Stimulated activated naive CD8-positive, alpha-beta T cell treated with anti-CD3 and anti-CD28 coated beads, Interleukin-15, Interleukin-2, amounts not matched to agents 100 ng/mL and 50 ng/mL, for 24 hours (primary cell): ENCODE data around the gene TRIM4.
A peak's percentile ranks its signal among the peaks of the same experiment; 100 is the strongest.
"Not testable (repeated sequence)": the region's sequence is repeated elsewhere in the genome, so short reads cannot be mapped to it uniquely, and the experiment has no call there.

ENCODE experiments used
- H3K27ac Mint-ChIP-seq: one replicate; pipeline ENCODE4 v1.8.0; 2021; ENCODE audit warnings: mild to moderate bottlenecking, mixed read lengths
- H3K27me3 Mint-ChIP-seq: one replicate; pipeline ENCODE4 v1.8.0; 2021; ENCODE audit warnings: mixed read lengths
- H3K36me3 Mint-ChIP-seq: one replicate; pipeline ENCODE4 v1.8.0; 2021; ENCODE audit warnings: low read depth, mixed read lengths
- H3K4me1 Mint-ChIP-seq: one replicate; pipeline ENCODE4 v1.8.0; 2021; ENCODE audit warnings: low read depth, mixed read lengths
- H3K4me3 Mint-ChIP-seq: one replicate; pipeline ENCODE4 v1.8.0; 2021; ENCODE audit warnings: mild to moderate bottlenecking, mixed read lengths
- H3K9me3 Mint-ChIP-seq: one replicate; pipeline ENCODE4 v1.8.0; 2021; ENCODE audit warnings: mixed read lengths

TRIM4 gene, protein sequence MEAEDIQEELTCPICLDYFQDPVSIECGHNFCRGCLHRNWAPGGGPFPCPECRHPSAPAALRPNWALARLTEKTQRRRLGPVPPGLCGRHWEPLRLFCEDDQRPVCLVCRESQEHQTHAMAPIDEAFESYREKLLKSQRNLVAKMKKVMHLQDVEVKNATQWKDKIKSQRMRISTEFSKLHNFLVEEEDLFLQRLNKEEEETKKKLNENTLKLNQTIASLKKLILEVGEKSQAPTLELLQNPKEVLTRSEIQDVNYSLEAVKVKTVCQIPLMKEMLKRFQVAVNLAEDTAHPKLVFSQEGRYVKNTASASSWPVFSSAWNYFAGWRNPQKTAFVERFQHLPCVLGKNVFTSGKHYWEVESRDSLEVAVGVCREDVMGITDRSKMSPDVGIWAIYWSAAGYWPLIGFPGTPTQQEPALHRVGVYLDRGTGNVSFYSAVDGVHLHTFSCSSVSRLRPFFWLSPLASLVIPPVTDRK

DNA sequence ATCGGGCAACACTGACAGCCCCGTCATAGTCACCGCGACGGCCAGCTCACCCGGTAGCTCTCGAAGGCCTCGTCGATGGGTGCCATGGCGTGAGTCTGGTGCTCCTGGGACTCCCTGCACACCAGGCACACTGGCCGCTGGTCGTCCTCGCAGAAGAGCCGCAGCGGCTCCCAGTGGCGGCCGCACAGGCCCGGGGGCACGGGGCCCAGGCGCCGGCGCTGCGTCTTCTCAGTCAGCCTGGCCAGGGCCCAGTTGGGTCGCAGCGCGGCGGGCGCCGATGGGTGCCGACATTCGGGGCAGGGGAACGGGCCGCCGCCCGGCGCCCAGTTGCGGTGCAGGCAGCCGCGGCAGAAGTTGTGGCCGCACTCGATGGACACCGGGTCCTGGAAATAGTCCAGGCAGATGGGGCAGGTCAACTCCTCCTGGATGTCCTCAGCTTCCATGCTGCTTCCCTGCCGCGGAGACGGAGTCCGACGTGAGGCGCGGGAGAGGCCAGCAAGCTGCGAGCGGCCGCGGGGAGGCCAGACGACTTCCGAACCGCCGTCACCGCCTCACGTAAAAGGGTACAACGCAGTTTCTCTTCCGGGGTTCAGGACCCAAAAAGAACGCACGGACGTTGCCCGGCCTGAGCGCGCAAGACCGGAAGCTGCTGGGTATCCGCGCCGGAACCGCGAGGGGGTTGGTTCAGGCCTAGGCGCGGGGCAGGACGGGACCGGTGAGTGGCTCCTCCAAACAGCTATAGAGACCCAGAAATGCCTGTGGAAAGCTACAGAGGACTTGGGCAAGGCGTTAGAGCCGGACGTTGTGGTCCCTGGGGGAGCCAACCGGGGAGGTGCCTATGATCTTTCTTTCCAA lies at the start of gene TRIM4:
TSS of gene TRIM4 (minus strand) at position 572 of the 855 bp plus-strand sequence. CDS start at position 443, 129 bp downstream.
- peak within 1 kb of the TSS; percentile 94 for H3K4me3 Mint-ChIP-seq
- peak within 1 kb of the TSS; percentile 96 for H3K27ac Mint-ChIP-seq
- H3K9me3 Mint-ChIP-seq: no peaks in the 10 kb centered on the region
- peaks cover 50% of the 10 kb centered on the region for H3K4me1 Mint-ChIP-seq
- peaks cover 31% of the 10 kb centered on the region for H3K36me3 Mint-ChIP-seq
- no peaks in the 10 kb centered on the region for H3K27me3 Mint-ChIP-seq

DNA sequence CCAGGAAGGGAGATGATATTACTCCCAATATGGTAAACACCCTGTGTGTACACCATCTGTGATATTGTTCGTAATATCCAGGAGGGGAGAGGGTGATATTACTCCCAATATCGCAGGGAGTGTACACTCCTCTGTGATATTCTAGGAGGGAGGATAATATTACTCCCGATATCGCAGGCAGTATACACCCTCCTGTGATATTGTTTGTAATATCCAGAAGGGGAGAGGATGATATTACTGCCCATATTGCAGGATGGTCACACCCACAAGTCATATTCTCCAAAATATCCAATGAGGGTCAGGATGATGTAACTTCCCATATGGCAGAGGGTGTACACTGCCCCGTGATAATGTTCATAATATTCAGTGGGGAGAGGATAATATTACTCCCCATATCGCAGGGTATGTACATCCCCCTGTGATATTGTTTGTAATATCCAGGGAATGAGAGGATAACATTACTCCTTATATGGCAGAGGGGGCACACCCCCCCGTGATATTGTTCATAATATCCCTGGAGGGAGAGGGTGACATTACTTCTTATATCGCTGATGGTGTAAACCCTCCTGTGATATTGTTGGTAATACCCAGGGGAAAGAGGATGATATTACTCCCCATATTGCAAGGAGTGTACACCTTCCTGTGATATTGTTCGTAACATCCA lies 39.4 kb upstream of the TRIM4 start:
- peaks cover 5% of the 10 kb centered on the region for H3K4me1 Mint-ChIP-seq
- H3K9me3 Mint-ChIP-seq: no peaks in the 10 kb centered on the region
- H3K4me3 Mint-ChIP-seq: no peak overlapping the region
- no peak overlapping the region for H3K27ac Mint-ChIP-seq
- H3K27me3 Mint-ChIP-seq: peaks cover 39% of the 10 kb centered on the region
- no peaks in the 10 kb centered on the region for H3K36me3 Mint-ChIP-seq

DNA sequence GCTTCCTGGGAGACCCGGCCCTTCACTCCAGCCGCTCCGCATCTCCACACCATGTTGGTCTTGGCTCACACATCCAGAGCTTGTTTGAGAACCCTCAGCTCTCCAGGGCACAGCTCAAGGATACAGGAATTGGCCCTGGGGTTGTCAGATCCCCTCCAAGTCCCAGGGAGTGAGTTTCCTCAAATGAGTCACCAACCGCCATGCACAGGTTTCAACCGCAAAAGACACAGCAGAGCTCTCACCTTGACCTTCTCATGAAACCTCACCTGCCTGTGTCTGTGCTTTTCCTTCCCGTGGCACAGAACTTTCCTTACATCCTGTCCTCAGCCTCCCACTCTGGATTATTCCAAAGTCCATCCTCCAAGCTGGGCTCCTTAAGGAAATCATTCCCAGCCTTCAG lies 35.9 kb upstream of the TRIM4 start:
- Mint-ChIP-seq H3K27ac (no peak overlapping the region), H3K4me3 (no peak overlapping the region), H3K27me3 (peaks cover 17% of the 10 kb centered on the region), H3K36me3 (no peaks in the 10 kb centered on the region), H3K4me1 (peaks cover 5% of the 10 kb centered on the region), H3K9me3 (peaks cover 6% of the 10 kb centered on the region)

DNA sequence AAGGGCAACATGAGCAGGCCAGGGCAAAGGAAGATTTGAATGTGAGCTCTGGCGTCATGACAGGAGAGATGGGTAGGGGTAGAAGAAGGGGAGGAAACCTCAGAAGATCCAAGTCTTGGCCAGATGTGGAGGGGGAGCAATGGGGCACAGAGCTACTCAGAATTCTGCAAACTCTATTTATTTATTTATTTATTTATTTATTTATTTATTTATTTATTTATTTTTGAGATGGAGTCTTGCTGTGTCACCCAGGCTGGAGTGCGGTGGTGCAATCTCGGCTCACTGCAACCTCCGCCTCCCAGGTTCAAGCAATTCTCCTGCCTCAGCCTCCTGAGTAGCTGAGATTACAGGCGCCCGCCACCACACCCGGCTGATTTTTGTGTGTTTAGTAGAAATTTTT lies 35.3 kb upstream of the TRIM4 start:
- H3K4me3 Mint-ChIP-seq, H3K27ac Mint-ChIP-seq, H3K36me3 Mint-ChIP-seq, H3K4me1 Mint-ChIP-seq, H3K9me3 Mint-ChIP-seq: not testable (repeated sequence)
- peaks cover 21% of the 10 kb centered on the region for H3K27me3 Mint-ChIP-seq

DNA sequence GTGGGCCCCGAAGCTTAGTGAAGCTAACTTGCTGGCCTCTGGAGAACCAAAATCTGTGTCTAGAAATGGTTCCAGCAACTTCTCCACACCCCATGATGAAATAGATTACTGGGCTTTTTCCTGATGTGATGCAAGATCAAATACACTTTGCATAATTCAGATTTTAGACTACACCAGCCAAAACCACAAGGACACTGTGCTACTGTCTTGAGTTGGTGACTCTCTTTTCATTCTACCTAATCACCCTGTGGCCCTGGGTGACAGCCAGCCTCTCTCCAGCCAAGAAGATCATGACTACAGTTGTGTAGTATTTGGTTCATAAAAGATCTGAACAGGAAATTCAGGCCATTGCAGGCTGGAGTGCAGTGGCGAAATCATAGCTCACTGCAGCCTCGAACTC lies 34.3 kb upstream of the TRIM4 start:
- Mint-ChIP-seq H3K27me3 (peaks cover 15% of the 10 kb centered on the region), H3K27ac (peak overlapping the region; percentile 48), H3K4me1 (peaks cover 5% of the 10 kb centered on the region), H3K9me3 (peaks cover 6% of the 10 kb centered on the region), H3K4me3 (no peak overlapping the region), H3K36me3 (no peaks in the 10 kb centered on the region)

DNA sequence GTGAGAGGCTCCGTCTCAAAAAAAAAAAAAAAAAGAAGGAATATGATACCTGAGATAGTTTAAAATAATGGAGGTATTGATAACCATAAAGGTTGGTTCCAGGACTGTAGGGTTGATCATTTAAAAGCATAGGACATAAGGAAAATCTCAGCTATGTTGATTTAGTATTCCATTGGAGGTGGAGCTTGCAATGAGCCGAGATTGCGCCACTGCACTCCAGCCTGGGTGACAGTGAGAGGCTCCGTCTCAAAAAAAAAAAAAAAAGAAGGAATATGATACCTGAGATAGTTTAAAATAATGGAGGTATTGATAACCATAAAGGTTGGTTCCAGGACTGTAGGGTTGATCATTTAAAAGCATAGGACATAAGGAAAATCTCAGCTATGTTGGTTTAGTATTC lies 33.3 kb upstream of the TRIM4 start:
- not testable (repeated sequence) for H3K4me3 Mint-ChIP-seq, H3K9me3 Mint-ChIP-seq, H3K4me1 Mint-ChIP-seq, H3K27ac Mint-ChIP-seq, H3K36me3 Mint-ChIP-seq
- H3K27me3 Mint-ChIP-seq: peaks cover 15% of the 10 kb centered on the region

DNA sequence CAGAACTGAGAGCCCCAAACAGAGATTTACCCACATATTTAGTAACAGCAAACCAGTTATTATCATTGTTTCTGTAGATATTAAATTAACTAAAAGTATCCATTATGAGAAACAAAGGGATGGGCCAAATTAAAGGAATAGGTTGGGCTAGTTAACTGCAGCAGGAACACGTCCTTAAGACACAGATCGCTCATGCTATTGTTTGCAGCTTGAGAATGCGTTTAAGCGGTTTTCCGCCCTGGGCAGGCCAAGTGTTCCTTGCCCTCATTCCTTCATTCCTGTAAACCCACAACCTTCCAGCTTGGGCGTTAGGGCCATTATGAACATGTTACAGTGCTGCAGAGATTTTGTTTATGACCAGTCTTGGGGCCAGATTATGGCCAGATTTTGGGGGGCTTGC lies 31.5 kb upstream of the TRIM4 start:
- H3K27me3 Mint-ChIP-seq, H3K36me3 Mint-ChIP-seq, H3K27ac Mint-ChIP-seq, H3K4me1 Mint-ChIP-seq, H3K4me3 Mint-ChIP-seq, H3K9me3 Mint-ChIP-seq: not testable (repeated sequence)

DNA sequence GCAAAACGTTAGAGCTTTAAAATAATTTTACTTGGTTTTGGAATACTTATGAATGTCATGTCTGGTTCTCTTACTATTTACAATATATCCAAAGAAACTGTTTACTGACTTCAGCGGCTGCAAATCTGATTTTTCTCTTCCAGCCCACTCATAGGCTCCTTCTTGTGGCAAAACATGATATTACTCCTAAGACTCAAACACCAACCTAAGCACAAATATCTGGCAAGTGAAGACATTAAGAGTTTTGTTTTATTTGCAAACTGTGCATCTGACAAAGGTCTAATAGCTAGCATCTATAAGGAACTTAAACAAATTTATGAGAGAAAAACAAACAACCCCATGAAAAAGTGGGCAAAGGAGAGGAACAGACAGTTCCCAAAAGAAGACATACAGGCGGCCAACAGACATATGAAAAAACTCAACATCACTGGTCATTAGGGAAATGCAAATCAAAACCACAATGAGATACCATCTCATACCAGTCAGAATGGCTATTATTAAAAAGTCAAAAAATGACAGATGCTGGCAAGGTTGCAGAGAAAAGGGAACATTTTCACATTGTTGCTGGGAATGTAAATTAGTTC lies 30.4 kb upstream of the TRIM4 start:
- Mint-ChIP-seq H3K27ac (no peak overlapping the region), H3K9me3 (peaks cover 6% of the 10 kb centered on the region), H3K4me3 (no peak overlapping the region)

DNA sequence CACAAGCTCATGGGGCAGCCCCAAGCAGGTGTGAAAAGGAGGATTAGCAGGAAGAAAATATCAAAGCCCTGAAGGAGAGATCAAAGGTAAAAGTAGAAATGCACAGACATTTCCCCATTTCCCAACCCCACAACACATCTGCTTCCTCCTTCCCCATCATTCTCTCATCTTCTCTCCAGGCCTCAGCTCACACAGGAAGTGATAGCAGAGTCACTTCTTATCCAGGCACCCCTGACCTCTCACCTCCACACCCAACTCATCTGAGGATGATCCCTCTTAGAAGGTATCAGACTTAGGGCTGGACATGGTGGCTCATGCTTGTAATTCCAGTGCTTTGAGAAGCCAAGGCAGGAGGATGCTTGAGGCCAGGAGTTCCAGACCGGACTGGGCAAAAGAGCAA lies 28.3 kb upstream of the TRIM4 start:
- Mint-ChIP-seq H3K4me3 (no peak overlapping the region), H3K36me3 (no peaks in the 10 kb centered on the region), H3K27me3 (peaks cover 6% of the 10 kb centered on the region), H3K27ac (no peak overlapping the region), H3K9me3 (peaks cover 6% of the 10 kb centered on the region), H3K4me1 (peaks cover 7% of the 10 kb centered on the region)

More for the DNA sequence above, 30.4 kb upstream of the TRIM4 start:
- Mint-ChIP-seq H3K27me3 (peaks cover 6% of the 10 kb centered on the region), H3K36me3 (no peaks in the 10 kb centered on the region), H3K4me1 (peaks cover 5% of the 10 kb centered on the region)

DNA sequence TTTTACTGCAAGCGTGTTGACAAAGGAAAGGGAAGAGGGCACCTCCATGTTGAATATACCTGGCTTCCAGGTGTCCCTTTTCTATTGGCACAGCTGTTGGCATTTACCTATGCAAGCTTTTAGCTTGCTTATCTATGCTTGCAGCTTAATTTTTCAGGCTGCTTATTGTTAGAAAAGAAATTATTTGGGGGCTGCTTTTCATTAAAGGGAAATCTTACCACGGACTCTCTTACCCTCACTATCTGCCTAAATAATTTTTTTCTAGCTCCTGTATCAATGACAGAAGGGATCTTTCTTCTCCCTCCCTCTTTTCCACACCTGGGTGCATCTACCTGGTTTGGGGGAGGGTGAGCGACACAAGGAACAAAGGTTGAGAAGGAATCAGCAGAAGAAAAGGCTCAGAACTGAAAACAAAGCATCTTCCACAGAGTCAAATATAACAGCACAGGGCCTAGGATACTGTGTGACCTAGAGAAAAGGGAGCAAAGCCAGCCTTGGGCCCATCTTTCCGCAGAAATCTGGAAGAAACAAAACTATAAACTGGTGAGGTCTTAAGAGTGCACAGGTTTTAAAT lies 25.3 kb upstream of the TRIM4 start:
- H3K9me3 Mint-ChIP-seq: no peaks in the 10 kb centered on the region
- peaks cover 6% of the 10 kb centered on the region for H3K27me3 Mint-ChIP-seq
- H3K4me3 Mint-ChIP-seq: no peak overlapping the region
- H3K27ac Mint-ChIP-seq: no peak overlapping the region
- H3K36me3 Mint-ChIP-seq: no peaks in the 10 kb centered on the region
- peaks cover 7% of the 10 kb centered on the region for H3K4me1 Mint-ChIP-seq

DNA sequence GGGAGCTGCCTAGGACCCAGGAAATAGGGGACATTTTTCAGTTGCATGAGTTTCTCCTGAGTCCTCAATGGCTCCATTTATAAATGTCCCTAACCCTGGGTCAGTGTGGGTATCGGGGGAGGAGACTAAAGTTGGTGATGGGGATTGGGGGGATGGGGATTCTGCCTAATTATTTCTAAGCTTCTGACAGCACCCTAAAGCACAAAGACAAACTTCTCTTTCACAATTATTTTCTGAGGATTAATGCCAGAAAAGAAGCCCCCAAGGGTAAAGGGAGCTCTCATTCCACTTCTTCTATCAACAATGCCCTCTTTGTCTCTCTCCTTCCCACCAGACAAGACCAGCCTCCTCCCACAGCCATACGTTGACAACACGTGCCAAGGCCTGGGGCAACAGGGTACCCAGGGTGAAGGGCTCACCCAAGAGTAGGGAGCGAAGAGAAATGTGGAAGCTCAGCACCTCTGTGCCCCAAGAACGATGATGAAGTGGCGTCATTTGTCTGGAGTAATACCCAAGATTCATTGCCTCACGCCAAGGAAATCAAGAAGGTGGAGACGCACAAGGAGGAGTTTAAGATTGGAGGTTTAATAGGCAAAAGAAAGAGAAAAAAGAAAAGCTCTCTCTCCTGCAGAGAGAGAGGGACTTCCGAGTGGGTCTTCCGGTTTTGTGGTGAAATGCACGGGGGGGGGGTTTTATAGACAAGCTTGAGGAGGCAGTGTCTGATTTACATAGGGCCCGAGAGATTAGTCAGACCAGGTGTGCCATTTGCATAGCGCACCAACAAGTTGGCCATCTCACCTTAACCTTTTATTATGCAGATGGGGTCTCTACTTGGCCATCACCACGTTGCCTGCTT lies 24.5 kb upstream of the TRIM4 start:
- Mint-ChIP-seq H3K9me3 (peaks cover 5% of the 10 kb centered on the region), H3K4me3 (no peak overlapping the region)

DNA sequence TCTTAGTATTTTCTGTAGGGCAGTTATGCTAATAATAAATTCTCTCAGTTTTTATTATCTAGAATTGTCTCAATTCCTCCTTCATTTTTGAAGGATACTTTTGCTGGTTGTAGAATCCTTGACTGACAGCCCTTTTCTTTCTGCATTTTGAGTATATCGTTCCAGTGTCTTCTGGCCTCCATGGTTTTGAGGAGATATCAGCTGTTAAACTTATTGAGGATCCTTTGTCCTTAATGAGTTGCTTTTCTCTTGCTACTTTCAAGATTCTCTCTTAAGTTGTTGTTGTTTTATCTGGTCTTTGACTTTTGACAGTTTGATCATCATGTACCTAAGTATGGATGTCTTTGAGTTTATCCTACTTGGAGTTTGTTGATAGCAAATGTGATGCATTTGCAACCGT lies 19.0 kb upstream of the TRIM4 start:
- no peak overlapping the region for H3K4me3 Mint-ChIP-seq
- peaks cover 12% of the 10 kb centered on the region for H3K9me3 Mint-ChIP-seq
- peaks cover 8% of the 10 kb centered on the region for H3K4me1 Mint-ChIP-seq
- peaks cover 25% of the 10 kb centered on the region for H3K27me3 Mint-ChIP-seq
- H3K27ac Mint-ChIP-seq: no peak overlapping the region
- H3K36me3 Mint-ChIP-seq: no peaks in the 10 kb centered on the region

More for the DNA sequence above, 24.5 kb upstream of the TRIM4 start:
- peaks cover 7% of the 10 kb centered on the region for H3K4me1 Mint-ChIP-seq
- H3K27me3 Mint-ChIP-seq: peaks cover 10% of the 10 kb centered on the region
- H3K27ac Mint-ChIP-seq: no peak overlapping the region
- H3K36me3 Mint-ChIP-seq: no peaks in the 10 kb centered on the region

DNA sequence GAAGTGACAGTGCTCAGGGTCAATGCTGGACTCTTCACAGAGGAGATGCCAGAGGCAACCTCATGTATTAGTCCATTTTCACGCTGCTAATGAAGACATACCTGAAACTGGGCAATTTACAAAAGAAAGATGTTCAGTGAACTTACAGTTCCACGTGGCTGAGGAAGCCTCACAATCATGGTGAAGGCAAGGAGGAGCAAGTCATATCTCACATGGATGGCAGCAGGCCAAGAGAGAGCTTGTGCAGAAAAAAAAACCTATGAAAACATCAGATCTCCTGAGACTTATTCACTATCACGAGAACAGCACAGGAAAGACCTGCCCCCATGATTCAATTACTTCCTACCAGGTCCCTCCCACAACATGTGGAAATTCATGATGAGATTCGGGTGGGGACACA lies 15.7 kb upstream of the TRIM4 start:
- not testable (repeated sequence) for H3K4me3 Mint-ChIP-seq, H3K36me3 Mint-ChIP-seq, H3K27ac Mint-ChIP-seq
- Mint-ChIP-seq H3K4me1 (peaks cover 14% of the 10 kb centered on the region), H3K27me3 (peaks cover 23% of the 10 kb centered on the region), H3K9me3 (peaks cover 12% of the 10 kb centered on the region)

DNA sequence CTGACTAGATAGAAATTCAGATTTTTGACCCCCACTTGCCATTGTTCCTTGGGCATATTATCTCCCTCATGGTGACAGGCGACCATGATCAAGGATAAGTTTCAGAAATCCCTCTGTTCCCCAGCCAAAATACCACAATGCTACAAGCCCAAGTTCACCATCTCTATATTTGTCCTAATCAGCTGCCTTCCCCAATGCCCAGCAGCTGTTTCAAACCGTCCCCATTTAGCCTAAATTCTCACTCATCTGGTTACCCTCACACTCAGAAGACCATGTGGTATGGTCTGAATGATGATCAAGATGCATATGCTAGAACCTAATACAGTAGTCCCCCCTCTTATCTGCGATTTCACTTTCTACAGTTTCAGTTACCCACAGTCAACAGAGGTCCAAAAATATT lies 11.0 kb upstream of the TRIM4 start:
- H3K4me3 Mint-ChIP-seq: no peak overlapping the region
- no peaks in the 10 kb centered on the region for H3K36me3 Mint-ChIP-seq
- H3K27me3 Mint-ChIP-seq: peaks cover 27% of the 10 kb centered on the region

More for the DNA sequence above, 11.0 kb upstream of the TRIM4 start:
- no peaks in the 10 kb centered on the region for H3K9me3 Mint-ChIP-seq
- no peak overlapping the region for H3K27ac Mint-ChIP-seq
- peaks cover 31% of the 10 kb centered on the region for H3K4me1 Mint-ChIP-seq
